GOT3 (cell line): ENCODE results near the gene ROCK2.
"Not testable (repeated sequence)": the region's sequence is repeated elsewhere in the genome, so short reads cannot be mapped to it uniquely, and the experiment has no call there.

ENCODE experiments used
- DNase-seq: peaks from one replicate; lab custom pipeline; 2025; ENCODE audit warnings: mixed read lengths; lab: John Stamatoyannopoulos, UW

ROCK2 gene

GRCh38 chr2:11264818-11265217 lies 79.6 kb downstream of the ROCK2 start:
- DNase-seq: no peak

DNA sequence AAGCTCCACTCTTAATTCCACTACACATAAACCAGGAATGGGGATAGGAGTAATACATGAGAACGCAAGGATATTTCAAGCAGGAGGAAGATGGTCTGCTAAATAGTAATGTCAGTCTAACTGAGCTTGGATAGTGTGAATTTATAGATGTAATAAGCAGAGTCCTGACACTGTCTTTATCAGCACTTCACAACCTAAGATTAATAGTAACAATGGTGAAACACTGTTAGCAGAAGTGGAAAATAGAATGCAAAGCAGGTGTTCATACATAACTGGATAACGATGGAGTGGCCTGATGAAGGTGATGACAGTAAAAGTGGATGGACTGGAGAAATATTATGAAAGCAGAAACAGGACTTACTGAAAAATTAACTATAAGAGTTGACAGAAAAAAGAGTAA lies 80.4 kb downstream of the ROCK2 start:
- DNase-seq: no peak

DNA sequence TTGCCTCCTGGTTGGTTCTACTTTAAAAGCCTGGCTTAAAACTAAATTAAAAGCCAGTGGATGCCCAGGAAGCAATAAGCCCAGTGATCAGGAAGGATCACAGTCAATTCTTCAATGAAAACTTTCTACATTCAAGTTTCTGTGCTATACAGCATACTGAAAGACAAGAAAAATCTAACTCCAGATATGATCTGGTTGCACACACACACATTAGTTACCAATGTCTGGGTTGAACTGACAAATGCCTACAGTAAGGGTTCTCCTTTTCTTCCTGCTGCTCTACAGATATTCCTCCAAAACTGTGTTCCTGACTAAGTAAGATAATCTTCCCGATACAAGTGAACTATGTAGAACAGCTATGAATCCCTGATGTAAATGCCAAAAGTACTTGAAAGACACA lies 81.3 kb downstream of the ROCK2 start:
- no peak for DNase-seq

DNA sequence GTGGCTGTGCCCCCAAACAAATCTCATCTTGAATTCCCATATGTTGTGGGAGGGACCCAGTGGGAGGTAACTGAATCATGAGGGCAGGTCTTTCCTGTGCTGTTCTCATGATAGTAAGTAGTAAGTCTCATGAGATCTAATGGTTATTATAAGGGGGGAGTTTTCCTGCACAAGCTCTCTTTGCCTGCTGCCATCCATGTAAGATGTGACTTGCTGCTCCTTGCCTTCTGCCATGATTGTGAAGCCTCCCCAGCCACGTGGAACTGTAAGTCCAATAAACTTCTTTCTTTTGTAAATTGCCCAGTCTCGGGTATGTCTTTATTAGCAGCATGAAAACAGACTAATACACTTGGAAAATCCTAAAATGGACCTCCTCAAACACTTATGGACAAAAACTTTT lies 82.0 kb downstream of the ROCK2 start:
- DNase-seq: not testable (repeated sequence)

DNA sequence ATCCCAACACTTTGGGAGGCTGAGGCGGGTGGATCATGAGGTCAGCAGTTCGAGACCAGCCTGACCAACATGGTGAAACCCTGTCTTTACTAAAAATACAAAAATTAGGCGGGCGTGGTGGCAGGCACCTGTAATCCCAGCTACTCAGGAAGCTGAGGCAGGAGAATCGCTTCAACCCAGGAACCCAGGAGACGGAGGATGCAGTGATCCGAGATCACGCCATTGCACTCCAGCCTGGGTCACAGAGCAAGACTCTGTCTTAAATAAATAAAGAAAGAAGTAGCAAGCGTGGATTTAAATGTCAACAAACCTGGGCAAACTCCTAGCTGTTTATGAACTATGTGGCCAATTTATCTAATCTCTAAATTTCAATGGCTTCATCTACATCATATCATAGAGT lies 82.9 kb downstream of the ROCK2 start:
- not testable (repeated sequence) for DNase-seq

DNA sequence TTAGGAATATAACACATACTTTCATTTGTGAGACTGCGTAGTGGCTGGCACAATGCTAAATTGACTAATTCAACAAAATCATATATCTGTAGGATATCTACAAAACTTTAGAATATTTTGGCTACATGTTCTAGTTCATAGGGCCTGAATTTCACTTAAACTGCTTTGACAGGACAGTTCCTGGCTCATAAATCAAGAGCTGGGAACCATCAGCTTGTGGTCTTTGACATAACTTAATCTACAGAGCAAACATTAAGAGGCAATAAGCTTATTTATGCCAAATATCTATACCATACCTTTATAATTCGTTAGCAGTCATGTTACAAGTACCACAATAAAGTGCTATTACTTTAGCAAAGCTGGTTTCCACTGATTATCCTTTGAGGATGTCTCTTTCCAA lies 83.5 kb downstream of the ROCK2 start:
- DNase-seq: no peak

DNA sequence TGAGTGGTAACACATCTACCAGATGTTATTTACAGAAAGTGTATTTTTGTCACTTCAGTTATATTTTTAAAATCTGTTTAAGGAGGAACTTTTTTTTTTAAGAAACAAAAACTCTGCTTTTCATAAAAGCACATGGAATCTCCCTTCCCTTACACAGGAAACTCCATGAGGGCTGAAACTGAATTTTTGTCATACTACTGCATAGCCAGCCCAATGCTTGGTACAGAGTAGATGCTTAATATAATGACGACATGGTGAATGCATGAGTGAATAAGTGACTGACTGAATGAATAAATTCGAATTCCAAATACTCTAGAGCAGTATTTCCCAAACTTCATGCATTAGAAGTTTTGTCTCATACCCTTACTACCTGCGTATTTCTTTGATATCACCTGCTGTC lies 86.5 kb downstream of the ROCK2 start:
- DNase-seq: no peak

DNA sequence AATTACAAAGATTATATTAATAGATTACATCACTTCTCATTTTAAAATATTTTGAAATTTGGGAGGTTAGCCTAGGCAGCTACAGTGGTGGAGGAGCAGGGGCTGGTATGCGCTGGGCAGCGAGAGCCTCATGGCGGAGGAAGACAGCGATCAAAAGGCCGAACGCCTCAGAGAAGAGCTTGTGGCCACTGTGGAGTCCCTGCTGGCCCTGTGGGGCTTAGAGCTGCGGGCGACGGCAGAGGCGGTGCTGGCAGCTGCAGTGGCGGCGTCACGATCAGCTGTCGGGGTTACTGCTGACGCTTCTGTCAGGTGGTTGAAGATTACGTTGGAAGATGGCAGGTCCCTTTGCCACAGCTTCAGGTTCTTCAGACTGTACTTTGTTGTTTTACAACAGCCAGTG lies 87.4 kb downstream of the ROCK2 start:
- no peak for DNase-seq

DNA sequence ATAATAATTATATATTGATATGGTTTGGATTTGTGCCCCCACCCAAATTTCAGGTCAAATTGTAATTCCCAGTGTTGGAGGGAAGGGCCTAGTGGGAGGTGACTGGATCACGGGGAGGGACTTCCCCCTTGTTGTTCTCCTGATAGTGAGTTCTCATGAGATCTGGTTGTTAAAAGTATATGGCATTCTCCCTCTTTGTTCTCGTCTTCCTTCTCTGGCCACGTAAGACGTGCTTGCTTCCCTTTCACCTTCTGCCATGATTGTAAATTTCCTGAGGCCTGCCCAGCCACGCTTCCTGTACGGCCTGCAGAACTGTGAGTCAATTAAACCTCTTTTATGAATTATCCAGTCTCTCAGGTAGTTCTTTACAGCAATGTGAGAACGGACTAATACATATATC lies 88.3 kb downstream of the ROCK2 start:
- no peak for DNase-seq

- no peak for DNase-seq
These were observed 90.3 kb downstream of the ROCK2 start for GRCh38 chr2:11254100-11254536.

DNA sequence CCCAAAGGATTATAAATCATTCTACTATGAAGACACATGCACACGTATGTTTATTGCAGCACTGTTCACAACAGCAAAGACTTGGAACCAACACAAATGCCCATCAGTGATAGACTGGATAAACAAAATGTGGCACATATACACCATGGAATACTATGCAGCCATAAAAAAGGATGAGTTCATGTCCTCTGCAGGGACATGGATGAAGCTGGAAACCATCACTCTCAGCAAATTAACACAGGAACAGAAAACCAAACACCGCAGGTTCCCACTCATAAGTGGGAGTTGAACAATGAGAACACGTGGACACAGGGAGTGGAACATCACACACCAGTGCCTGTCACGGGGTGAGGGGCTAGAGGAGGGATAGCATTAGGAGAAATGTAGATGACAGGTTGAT lies 92.0 kb downstream of the ROCK2 start:
- DNase-seq: not testable (repeated sequence)

DNA sequence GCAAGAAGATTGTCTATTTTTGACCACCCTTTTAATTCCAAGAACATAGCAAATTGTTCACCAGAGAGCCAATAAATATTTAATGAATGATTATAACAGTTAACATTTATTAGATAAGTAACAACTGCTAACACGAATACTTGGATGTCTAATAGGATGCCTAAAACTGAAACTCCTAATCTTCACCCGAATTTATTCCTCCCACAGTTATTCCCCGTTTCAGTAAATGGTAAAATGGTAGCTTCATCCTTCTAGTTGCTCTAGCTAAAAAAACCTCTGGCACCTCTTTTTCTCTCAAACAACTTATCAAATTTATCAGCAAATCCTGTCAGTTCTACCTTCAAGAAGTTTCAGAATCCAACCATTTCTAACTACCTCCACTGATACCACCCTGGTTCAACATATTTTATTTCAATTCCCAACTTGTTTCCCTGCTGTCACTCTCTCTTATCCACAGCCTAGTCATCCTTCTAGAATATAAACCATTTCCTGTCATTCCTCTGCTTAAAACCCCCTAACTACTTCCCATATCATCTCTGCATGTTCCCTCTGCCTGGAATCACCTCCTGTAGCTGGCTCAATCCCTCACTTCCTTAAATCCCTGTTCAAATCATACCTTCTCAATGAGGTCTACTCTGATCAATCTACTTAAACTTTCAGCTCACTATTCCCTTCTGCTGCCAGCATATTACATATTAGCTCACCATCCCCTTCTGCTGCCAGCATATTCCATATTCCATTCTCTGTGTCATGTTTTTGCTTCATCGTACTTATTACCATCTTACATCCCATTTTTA lies 93.8 kb downstream of the ROCK2 start:
- DNase-seq: no peak

GRCh38 chr2:11245322-11245721 lies 99.1 kb downstream of the ROCK2 start:
- no peak for DNase-seq

DNA sequence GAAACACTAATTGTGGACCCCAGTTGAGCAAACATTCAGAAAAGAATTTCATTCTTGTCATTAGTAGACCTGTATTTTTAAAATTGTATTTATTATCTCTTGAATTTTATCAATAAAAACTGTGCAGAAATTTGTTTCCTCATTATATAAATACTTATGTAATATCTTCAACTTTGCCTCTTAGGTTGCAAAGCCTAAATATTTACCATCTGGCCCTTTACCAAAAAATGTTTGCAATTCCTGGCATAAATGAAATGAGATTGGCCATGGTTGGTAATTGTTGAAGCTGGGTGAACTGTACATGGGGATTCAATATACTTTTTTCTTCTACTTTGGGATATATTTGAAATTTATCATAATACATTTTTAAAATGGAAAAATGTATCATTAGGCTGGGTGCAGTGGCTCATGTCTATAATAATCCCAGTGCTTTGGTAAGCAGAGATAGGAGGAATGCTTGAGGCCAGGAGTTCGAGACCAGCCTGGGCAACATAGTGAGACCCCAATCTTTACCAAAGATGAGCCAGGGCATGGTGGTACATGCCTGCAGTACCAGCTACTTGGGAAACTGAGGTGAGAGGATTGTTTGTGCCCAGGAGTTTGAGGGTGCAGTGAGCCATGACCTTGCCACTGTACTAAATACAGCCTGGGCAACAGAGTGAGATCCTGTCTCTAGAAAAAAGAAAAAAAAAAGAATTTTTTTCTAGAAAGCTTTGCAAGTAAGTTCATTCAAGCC lies 100.2 kb downstream of the ROCK2 start:
- no peak for DNase-seq

DNA sequence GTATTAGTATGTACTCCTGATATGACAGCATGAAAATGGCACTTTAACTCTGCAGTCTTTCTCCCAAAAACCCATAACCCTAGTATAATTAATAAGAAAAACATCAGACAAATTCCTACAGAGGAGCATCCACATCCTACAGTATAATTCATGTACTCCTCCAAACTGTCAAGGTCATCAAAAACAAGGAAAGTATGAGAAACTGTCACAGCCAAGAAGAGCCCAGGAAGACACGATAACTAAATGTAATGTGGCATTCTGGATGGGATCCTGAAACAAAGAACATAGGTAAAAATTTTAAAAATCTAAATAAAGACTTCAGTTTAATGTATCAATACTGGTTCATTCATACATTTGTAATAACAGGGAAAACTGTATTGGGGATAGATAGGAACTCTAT lies 100.9 kb downstream of the ROCK2 start:
- DNase-seq: no peak

DNA sequence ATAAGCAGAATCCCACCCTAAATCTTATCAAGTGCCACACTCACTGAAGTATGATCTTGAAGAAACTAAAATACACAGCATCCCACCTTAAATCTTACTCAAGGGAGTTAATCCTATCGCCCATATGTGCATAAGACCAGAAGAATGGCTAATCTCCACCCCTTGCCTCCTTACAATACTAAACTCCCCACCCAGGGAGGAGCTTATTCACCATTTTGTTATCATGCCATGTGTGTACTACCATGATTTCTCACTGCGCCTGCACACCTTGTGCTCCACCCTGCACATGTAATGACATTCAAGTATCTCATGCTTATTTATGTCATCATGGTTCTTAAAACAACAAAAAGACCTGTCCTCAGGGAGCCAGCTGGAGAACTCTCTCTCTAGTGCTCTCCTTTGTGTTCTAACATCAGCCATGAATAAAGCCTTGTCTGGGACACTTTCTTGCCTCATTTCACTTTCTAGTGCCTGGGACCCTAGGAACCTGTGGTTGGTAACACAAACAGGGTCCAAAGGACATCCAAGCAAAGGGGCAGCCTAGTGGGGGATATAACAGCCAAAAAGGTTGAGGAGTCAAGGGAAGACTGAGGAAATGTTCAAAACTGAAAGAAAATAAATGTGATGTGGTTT lies 101.8 kb downstream of the ROCK2 start:
- DNase-seq: no peak

DNA sequence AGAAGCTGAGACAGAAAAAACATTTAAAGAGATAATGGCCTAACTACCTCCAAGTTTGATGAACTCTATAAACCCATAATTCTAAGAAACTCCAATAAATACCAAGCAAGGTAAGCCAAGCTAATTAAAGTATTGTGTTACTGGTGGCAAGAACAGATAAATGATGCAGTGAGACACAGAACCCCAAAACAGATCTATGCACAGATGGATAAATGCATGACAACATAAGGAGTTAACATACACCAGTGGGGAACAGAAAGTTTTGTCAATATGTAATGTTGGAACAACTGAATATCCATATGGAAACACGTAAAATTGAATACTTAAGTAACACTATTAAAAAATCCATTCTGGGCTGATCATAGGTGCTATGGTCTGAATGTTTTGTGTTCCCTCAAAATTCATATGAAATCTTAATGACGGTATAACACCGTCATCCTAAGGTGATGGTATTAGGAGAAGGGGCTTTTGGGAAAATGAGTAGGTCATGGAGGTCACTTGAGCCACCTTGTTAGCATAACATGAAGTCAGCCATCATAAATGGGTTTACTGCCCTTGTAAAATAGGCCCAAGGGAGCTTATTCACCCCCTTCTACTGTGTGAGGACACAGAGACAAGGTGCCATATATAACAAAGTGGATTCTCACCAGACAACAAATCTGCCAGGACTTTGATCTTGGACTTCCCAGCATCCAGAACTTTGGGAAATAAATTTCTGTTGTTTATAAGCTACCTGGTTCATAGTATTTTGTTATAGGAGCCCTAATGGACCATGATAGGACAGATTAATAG lies 102.8 kb downstream of the ROCK2 start:
- DNase-seq: no peak

DNA sequence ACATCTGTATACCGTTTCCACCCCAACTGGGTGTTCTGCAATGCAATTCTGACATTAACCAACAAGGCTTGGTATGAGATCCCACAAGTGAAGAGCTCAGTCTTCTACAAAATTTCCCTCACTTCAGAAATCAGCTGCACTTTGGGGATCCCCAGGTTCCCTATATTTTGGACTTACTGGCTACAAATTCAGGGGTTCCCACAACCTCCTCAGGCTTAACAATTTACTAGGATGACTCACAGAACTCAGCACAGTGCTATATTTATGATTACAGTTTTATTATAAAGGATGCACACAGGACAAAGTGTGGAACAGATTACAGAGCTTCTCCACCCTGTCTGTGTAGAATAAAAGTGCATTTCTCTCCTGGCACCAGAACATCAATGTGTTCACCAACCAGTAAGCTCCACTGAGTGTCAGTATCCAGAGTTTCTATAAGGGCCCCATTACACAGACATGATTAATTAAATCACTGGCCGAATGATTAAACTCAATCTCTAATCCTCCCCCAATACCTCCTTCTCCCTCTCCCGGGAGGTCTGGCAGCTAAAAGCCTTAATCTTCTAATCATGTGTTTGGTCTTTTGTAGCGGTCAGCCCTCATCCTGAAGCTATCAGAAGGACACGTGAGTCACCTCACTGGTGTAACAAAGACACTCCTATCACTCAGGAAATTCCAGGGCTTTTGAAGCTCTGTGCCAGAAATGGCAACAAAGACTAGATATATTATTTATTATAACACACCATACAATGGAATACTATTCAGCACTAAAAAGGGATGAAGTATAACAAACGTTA lies 104.6 kb downstream of the ROCK2 start:
- DNase-seq: no peak

DNA sequence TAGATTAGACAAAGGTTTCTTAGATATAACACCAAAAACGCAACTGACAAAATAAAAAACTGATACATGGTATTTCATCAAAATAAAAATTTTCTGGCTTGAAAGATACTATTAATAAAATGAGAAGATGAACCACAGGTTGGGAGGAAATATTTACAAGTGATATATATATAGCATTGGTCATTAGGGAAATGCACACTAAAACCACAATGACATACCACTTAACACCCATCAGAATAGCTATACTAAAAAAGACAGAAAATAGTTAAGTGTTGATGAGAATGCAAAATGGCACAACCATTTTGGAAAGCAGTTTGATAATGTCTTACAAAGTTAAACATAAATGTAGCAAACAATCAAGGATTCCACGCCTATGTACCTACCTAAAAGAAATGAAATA lies 105.3 kb downstream of the ROCK2 start:
- no peak for DNase-seq

GRCh38 chr2:11237122-11237521 lies 107.3 kb downstream of the ROCK2 start:
- DNase-seq: no peak

- no peak for DNase-seq
These were observed 108.1 kb downstream of the ROCK2 start for GRCh38 chr2:11236335-11236734.
